HG02610 (cell line): ENCODE measurements around the gene TMEM91.

Source experiments
- ATAC-seq: cut with Tn5 transposase; IDR thresholded peaks from one replicate; pipeline ENCODE4 v1.9.1; 2021; ENCODE audit warnings: mild to moderate bottlenecking, moderate library complexity; ENCODE audit not compliant: unreplicated experiment

The TMEM91 gene

GRCh38 chr19:41427647-41428480, 51.5 kb downstream of the TMEM91 start:
- ATAC-seq: no peak

GRCh38 chr19:41428481-41428859, 52.1 kb downstream of the TMEM91 start:
- ATAC-seq: no peak

GRCh38 chr19:41430922-41431321, 54.6 kb downstream of the TMEM91 start:
- no peak for ATAC-seq

- ATAC-seq: no peak
Observed at GRCh38 chr19:41431426-41432386, 55.4 kb downstream of the TMEM91 start.

- ATAC-seq: no peak
Observed at GRCh38 chr19:41433171-41433570, 56.8 kb downstream of the TMEM91 start.
